ENCODE data around the gene PXDN. TPM values are rescaled to one million over a fixed set of nuclear protein-coding genes. Genes with fewer than 3 reads are reported as not detected.

Gene PXDN
- total RNA-seq, 1 donor, result 137 TPM

DNA sequence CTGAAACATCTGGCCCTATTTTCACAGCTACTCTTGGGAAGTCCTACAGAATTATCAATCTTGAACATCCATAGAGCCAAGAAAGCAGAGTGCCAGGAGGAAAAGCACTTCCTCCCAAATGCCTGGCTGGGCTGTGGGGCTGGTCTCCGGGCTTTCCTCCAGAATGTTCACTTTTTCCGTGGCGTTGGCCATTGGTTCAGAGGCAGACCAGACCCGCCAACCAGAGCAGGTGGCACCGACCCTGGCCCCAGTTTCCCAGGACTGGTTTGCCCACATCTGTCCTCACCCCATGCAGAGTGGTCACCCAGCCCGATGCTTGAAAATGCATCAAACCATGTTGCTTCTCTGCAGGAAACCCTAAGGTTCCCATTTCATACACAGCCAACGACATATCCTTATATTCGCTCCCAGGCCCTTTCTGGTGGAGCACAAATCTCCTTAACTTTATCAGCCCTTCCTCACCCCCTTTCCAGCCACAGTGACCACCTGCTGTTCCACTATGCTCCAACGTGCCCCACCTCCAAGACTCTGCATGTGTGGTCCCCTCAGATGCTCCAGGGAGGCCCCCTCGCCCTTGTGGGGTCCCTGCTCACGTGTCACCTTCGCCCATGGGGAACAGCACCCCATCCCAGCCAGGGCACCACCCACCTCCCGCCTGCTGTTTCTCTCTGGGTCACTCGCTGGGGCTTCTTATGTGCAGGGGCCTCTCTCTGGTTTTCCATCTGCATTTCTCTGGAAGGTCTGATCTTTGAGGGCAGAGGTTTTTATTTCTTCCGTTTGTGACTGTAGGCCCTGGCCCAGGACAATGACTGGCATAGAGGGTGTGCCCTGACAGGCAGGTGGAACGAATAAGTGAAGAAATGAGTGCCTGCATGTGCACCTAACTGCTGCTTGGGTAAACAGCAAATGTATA, 92.9 kb downstream of the PXDN start:
- H3K4me3 ChIP-seq (ENCODE audit: low read depth, low read length), result no peak overlapping the region
- peak; percentile 76 for DNase-seq (ENCODE audit: low read depth)
- TF ChIP-seq, protein P1, sequence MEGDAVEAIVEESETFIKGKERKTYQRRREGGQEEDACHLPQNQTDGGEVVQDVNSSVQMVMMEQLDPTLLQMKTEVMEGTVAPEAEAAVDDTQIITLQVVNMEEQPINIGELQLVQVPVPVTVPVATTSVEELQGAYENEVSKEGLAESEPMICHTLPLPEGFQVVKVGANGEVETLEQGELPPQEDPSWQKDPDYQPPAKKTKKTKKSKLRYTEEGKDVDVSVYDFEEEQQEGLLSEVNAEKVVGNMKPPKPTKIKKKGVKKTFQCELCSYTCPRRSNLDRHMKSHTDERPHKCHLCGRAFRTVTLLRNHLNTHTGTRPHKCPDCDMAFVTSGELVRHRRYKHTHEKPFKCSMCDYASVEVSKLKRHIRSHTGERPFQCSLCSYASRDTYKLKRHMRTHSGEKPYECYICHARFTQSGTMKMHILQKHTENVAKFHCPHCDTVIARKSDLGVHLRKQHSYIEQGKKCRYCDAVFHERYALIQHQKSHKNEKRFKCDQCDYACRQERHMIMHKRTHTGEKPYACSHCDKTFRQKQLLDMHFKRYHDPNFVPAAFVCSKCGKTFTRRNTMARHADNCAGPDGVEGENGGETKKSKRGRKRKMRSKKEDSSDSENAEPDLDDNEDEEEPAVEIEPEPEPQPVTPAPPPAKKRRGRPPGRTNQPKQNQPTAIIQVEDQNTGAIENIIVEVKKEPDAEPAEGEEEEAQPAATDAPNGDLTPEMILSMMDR (IDR thresholded peaks at IDR 0.05; ENCODE audit: insufficient read depth, low read length), result no peak

DNA sequence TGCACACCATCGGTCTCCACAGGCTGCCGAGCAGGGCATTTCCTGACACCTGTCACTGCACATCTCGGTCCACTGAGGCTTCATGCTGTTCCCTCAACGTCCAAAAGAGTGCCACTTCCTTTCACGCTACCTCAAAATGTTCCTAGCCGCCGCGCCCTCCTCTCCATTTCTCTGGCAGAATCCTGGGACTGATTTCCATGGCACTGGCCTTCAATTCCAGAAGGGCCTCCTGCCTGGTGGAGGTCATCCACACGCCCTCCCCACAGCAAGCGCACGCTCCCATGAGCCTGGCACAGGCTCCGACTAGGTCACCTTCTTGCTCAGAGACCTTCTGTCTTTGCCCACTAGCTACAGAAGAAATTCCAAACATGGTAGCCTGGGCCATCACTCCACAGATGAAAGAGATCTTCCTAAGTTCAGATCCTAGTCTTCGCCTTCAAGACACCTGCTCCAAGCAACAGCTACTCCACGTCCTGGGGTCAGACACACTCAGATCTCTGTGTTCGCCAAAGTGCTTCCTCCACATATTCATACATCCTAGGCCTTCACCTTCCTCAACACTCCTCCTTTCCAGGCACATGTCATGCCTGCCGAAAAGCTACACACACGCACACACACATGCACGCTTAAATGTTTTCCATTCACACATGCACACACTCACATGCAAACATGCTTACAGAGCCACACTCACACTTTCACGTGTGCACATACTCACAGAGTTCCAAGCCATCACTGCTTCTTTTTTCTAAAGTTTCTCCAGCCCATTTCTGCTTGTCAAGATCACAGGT, 94.0 kb downstream of the PXDN start:
- no peak overlapping the region for H3K4me3 ChIP-seq (ENCODE audit: low read depth, low read length)
- no peak for DNase-seq (ENCODE audit: low read depth)
- TF ChIP-seq, protein P1 (IDR thresholded peaks at IDR 0.05; ENCODE audit: insufficient read depth, low read length), result no peak

- no peak for DNase-seq (ENCODE audit: low read depth)
- TF ChIP-seq, protein P1 (IDR thresholded peaks at IDR 0.05; ENCODE audit: insufficient read depth, low read length), result no peak
- H3K4me3 ChIP-seq (ENCODE audit: low read depth, low read length), result no peak overlapping the region
These were observed 94.9 kb downstream of the PXDN start for GRCh38 chr2:1649103-1650084.

DNA sequence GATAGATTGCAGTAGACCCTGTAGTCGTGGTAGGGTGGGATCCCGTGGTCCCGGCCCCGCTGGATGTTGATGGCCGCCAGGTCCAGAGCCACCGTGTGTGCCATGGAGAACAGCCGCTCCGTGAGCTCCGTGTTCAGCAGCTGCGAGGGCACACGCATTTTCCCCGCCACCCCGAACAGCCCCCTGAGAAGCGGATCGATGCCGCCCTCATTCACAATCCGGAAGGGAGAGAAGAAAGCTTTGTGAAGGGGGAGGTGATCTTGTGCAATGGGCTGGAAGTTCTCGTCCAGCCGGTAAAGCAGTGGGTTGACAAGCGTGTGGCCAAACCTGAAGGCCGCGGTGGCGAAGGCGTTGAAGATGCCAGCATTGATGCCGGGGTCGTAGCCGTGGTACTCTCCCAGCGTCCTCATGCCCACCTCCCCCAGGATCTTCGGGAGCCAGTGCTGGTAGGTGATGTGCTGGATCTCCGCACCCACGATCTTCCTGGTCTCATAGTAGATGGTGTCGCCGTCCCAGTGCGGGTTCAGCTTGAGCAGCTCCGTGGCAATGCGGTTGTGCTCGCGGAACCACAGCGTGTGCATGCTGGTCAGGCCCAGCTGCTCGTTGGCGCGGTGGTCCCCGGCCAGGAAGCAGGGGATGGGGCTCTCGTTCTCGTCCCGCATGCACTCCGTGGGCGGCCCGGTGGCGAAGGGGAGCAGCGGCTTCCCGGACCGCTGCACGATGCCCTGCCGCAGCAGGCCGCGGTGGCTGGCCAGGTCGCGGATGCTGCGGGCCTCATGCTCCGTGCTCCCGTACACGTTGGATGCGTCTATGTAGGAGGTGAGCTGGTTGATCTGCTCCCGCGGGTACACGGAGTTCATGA, 95.8 kb downstream of the PXDN start:
- H3K4me3 ChIP-seq (ENCODE audit: low read depth, low read length), result no peak overlapping the region
- no peak for DNase-seq (ENCODE audit: low read depth)
- TF ChIP-seq, protein P1 (IDR thresholded peaks at IDR 0.05; ENCODE audit: insufficient read depth, low read length), result no peak

GRCh38 chr2:1647417-1648240, 96.7 kb downstream of the PXDN start:
- no peak overlapping the region for H3K4me3 ChIP-seq (ENCODE audit: low read depth, low read length)
- DNase-seq (ENCODE audit: low read depth), result no peak
- TF ChIP-seq, protein P1 (IDR thresholded peaks at IDR 0.05; ENCODE audit: insufficient read depth, low read length), result no peak

Measured in fibroblast of the aortic adventitia (primary cell).